T1000 (cell line): ENCODE data around the gene DYSF.
"Not testable (repeated sequence)": the region's sequence is repeated elsewhere in the genome, so short reads cannot be mapped to it uniquely, and the experiment has no call there.

ENCODE experiments used
- DNase-seq: peaks from one replicate; lab custom pipeline; 2025; ENCODE audit warnings: mixed read lengths; lab: John Stamatoyannopoulos, UW

DYSF gene

GRCh38 chr2:71453404-71454220 lies at the start of gene DYSF:
Gene DYSF, plus strand, starts transcription at chr2:71453561.
- DNase-seq: no peak

- no peak for DNase-seq
Observed at GRCh38 chr2:71409611-71410010, 43.8 kb upstream of the DYSF start.

DNA sequence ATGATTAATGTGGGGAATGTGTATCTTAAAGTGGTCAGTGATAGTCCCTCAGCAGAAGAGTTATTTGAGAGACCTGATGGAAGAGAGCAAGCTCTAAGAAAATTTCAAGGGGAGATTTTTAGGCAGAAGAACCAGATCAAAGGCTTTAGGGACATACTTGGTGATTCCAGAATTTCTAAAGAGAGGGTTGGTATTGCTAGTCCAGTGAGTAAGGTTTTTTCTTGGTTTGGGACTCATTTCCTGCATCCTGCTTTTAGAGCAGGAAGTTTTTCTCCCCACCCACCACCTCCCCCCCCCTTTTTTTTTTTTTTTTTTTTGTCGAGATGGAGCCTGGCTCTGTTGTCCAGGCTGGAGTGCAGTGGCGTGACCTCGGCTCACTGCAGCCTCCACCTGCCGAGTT lies 42.7 kb upstream of the DYSF start:
- DNase-seq: no peak

DNA sequence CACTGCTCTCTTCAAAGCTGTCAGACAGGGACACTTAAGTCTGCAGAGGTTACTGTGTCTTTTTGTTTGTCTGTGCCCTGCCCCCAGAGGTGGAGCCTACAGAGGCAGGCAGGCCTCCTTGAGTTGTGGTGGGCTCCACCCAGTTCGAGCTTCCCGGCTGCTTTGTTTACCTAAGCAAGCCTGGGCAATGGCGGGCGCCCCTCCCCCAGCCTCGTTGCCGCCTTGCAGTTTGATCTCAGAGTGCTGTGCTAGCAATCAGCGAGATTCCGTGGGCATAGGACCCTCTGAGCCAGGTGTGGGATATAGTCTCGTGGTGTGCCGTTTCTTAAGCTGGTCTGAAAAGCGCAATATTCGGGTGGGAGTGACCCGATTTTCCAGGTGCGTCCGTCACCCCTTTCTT lies 36.5 kb upstream of the DYSF start:
- DNase-seq: not testable (repeated sequence)

GRCh38 chr2:71417300-71418202 lies 35.8 kb upstream of the DYSF start:
- DNase-seq: no peak

- no peak for DNase-seq
Observed at GRCh38 chr2:71419145-71419544, 34.2 kb upstream of the DYSF start.

- no peak for DNase-seq
Observed at GRCh38 chr2:71419976-71420375, 33.4 kb upstream of the DYSF start.

- DNase-seq: no peak
Observed at GRCh38 chr2:71422786-71423185, 30.6 kb upstream of the DYSF start.

DNA sequence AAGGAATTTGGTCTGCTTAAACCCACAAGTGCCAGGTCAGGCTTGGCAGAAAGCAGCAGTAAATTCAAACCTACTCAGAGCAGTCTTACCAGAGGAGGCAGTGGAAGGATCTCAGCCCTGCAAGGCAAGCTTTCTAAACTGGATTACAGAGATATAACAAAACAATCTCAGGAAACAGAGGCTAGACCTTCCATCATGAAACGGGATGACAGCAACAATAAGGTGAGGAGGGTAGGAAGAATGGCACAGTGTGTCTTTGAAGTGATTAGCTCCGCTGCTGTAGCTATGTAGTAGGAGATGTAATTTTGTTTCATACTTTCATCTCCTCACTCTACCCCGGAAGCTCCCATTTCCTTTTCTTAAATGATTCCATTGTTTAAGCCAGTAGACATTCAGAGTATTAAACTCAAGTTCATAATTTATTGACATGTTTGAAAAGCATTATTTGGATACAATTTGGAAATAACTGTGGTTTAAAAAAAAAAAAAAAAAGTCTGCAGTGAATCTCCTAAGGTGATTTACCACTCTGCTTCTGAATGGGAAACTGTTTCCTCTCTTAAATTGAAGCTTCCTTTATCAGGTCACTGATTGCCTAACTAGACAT lies 29.4 kb upstream of the DYSF start:
- DNase-seq: no peak

- DNase-seq: no peak
Observed at GRCh38 chr2:71426721-71427120, 26.6 kb upstream of the DYSF start.

DNA sequence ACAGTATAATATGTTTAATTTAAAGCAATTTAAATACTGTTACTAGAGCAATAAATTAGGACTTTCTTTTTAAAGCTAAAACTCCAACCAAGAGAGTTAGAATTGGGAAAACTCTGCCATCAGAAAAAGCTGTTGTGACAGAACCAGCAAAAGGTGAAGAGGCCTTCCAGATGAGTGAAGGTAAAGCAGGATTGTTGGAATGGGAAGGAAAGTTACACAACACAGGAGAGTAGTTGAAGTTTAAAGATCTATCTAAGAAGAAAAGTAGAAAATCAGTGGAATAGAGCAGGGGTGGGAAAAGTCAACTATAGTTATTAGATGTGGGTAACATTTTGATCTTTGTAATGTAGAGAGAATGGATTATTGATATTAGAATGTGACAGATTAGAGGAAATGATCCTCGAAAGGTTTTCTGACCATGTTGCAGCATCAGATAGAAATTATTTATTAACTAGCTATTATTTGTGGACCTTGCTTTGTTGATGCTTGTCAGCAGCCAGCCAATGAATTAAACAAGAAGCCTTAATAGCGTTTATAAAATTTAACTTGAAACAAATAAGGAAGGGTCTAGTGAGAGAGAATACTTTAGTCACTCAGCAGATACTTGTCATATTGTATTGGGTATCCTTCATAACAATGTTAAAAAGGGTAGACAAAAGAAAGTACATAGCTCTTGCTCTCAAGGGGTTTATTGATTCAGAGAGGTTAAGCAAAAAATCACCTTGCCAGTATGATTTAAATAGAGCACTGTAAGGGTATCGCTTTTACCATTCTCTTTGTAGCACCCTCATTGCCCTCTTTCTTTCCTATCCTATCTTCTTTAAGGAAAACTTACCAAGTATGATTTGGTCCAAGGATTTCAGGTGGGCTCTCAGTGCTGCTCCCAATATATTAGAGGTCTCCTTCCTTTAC lies 24.6 kb upstream of the DYSF start:
- DNase-seq: no peak

DNA sequence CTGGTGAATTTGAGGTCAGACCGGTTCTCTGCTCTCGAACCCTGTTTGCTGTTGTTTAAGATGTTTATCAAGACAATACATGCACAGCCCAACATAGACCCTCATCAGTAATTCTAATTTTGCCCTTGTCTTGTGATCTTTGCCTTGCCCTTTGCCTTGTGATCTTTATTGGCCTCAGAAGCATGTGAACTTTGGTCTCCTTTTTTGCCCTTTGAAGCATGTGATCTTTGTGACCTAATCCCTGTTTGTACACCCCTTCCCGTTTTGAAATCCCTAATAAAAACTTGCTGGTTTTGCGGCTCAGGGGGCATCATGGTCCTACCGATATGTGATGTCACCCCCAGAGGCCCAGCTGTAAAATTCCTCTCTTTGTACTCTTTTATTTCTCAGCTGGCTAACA lies 8.2 kb upstream of the DYSF start:
- not testable (repeated sequence) for DNase-seq

DNA sequence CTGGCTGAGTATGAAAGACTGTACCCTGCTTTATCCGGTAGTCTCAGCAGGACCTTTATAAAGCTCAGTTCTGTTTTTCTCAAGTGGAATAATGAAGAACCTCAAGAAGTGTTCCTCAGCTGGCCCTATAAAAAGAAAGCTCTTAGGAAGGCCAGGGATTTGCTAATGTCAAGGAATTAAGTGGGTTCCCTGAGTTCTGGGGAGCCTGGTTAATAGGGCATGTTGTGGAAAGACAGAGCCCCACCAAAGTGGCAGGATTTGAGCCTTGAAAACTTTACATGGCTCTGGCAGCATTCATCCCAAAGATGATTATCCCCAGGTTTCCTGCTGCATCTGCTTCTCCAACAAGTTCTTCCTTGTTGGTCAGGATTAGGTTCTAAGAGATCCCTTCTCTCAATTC lies 6.9 kb upstream of the DYSF start:
- no peak for DNase-seq

- no peak for DNase-seq
Observed at GRCh38 chr2:71449343-71449742, 4.0 kb upstream of the DYSF start.

- DNase-seq: no peak
Observed at GRCh38 chr2:71451705-71452104, 1.7 kb upstream of the DYSF start.

- peak; percentile 34 for DNase-seq
Observed at GRCh38 chr2:71452565-71452964, 796 bp upstream of the DYSF start.

GRCh38 chr2:71454221-71455010 lies 1.1 kb downstream of the DYSF start:
- DNase-seq: no peak

- DNase-seq: no peak
Observed at GRCh38 chr2:71455011-71455740, 1.8 kb downstream of the DYSF start.

GRCh38 chr2:71455741-71456569 lies 2.6 kb downstream of the DYSF start:
- DNase-seq: no peak
